GM21360 (cell line): ENCODE measurements around the gene EVI2A.
"Not testable (repeated sequence)": the region's sequence is repeated elsewhere in the genome, so short reads cannot be mapped to it uniquely, and the experiment has no call there.

Experiments used
- ATAC-seq: cut with Tn5 transposase; IDR thresholded peaks from one replicate; pipeline ENCODE4 v1.9.1; 2021; ENCODE audit warnings: mild to moderate bottlenecking, moderate library complexity; ENCODE audit not compliant: unreplicated experiment

Gene EVI2A

DNA sequence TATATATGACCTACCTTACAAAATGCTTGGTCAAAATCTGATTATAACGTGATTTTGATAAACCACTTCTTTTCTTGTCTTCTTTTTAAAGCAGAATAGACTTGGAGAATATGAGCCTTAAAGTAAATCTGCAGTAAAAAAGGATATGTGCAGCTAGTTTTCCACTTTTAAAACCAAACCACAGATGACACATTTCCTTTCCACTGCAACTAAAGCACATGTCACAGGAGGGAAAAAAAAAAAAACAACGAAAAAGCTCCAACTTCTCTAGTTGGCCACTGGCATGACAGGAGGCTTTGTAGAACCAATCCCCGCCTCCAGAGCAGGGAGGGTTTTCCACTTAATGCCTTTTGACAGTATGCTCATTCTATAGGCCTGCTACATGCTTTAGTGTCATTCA lies at the start of gene EVI2A:
Gene EVI2A, minus strand, starts transcription at position 142 of the 400 bp plus-strand sequence. CDS start 2,609 bp downstream, outside the sequence.
- ATAC-seq, result no peak

- ATAC-seq, result no peak
These were observed 47.8 kb upstream of the EVI2A start for GRCh38 chr17:31369266-31369665.

DNA sequence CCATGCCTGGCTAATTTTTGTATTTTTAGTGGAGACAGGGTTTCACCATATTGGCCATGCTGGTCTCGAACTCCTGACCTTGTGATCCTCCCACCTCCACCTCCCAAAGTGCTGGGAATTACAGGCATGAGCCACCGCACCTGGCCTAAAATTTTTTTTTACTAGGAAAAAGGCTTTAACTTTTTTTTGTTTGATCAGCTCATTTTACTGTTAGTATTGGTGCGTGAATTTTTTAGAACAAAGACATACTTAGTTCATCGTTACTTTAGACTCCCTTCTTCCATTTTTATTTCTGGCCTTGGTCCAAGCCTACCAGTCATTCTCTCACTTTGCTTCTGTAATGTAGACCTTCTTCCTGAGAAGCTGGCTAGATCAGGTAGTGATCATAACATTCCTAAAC lies 44.7 kb upstream of the EVI2A start:
- no peak for ATAC-seq

GRCh38 chr17:31364012-31364411 lies 42.6 kb upstream of the EVI2A start:
- ATAC-seq, result no peak

- no peak for ATAC-seq
These were observed 36.5 kb upstream of the EVI2A start for GRCh38 chr17:31357839-31358394.

- ATAC-seq, result no peak
These were observed 35.7 kb upstream of the EVI2A start for GRCh38 chr17:31357091-31357490.

DNA sequence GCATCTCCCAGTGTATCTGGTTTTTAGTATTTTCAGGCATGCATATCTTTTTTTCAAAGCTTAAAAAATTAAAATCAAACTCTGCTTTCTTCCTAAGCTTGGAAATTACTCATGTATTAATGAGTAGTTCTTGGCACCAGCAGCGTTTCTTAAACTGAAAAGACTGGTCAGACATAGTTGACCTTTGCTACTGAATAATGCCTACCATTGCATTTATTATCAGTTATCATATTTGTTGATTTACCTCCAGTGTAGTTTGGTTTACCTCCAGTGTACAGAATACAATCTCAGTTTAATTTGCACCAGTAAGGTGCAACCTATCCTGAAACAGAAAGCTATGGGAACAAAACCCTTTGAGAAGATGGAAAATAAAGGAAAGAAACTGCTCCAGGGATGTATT lies 34.5 kb upstream of the EVI2A start:
- ATAC-seq, result no peak

DNA sequence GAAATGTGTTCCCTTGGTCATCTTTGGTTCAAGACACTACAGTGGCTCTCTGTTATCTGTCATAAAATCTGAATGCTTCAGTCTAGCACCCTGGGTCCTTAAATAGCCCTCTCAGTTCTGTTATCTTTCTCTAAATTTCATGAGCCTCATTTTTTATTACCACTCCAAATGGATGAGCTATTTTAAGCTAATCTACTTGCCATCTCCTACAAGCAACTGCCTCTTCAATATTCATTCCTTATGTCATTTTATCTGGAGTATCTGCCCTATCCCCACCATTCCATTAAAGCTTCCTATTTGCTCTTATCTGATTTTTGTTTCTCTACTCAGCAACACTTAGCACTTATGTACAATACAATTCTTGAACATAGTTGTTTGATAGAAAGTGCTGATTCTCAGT lies 28.0 kb upstream of the EVI2A start:
- ATAC-seq, result no peak

- not testable (repeated sequence) for ATAC-seq
These were observed 23.8 kb upstream of the EVI2A start for GRCh38 chr17:31345191-31345747.

DNA sequence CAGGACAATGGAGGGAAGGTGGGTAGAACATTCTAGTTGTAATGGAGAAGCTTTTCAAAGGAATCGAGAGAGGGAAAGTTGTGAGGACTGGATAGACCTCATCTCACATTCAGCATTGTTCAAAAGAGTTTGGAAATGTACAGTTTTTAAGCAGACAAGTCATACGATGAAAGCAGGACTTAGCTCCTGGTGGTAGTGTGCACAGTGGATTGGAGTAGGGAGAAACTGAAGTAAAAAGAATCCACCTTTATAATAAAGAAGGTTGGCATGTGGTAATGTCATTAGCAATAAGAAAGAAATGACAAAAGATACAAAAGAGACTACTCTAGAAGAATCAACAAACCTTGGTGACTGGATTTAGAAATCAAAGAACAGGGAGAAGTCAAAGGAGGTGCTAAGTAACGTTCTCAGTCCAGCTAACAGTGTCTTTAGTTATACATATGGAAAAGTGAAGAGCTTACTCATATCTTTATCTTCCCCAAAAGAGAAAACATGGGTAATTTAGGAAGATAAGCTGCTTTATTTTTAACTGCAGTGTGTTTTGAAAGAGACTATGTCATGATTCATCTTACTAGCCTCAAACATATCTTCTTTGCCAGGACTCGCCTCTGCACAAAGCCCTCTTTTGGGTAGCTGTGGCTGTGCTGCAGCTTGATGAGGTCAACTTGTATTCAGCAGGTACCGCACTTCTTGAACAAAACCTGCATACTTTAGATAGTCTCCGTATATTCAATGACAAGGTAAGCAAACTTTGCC lies 18.7 kb upstream of the EVI2A start:
- ATAC-seq, result no peak

GRCh38 chr17:31329221-31329620 lies 7.8 kb upstream of the EVI2A start:
- no peak for ATAC-seq

DNA sequence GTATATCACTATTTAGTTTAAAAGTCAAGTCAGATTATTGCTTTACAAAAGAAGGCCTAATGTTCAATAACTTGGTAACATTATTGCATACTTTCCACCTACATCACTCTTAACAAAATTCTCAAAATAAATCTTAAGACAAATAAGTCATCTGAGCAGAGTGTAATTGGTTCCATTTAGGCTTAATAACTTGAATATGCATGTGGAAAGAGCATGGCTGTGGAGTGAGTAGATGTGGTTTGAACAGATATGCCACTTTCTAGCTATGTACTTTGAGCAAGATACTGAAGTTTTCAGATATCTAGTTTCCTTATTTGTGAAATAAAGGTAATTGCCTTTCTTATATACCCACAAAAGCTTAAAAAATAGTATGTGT lies 6.7 kb upstream of the EVI2A start:
- ATAC-seq, result no peak

- no peak for ATAC-seq
These were observed 6.2 kb upstream of the EVI2A start for GRCh38 chr17:31327534-31328159.

DNA sequence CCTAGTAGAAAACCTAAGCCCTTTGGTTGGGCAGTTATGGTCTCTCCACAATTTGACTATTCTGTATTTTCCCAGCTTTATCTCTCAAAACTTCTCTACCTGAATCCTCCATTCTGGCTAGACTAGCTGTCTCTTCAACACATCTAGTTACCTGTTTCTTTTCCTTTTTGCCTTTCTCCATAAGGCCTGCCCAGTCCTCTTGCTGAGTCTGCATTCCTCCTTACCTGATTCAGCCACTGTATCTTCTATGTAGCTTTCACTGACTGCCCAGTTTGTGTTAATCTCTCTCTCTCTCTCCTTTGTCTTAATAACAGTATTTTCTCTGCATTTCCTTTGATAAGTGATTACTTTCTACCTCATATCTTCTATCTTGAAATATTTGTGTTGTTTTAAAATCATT lies 2.1 kb upstream of the EVI2A start:
- no peak for ATAC-seq

DNA sequence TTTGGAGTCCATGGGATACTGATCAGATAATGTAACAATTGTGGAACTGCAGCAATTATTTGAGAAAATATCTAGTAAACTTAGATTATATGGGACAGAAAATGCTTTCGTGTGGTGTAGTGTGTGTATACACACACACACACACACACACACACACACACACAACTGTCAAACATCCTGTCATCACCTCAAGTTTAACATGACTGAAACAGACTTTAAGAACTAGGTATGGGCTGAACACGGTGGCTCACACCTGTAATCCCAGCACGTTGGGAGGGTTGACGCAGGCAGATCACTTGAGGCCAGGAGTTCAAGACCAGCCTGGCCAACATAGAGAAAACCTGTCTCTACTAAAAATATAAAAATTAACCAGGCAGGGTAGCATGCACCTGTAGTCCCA lies 544 bp upstream of the EVI2A start:
- no peak for ATAC-seq

DNA sequence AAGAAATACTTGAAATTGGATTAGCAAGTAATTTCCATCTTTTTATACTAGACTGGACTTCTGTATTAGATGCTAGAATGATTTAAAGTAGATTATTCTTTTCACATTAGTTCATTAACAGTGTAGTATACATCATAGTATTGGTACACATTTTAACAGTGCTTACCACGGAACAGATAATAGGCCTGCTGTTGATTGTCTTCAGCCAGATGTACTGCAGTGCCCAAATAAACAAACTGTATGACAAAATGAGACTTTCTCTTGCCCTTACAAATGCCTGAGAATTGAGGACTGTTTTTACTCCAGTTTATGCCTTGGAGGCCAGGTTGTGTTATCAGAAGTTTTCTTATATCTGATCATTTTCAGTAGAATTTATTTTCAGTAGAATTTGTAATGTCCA lies 631 bp downstream of the EVI2A start:
- no peak for ATAC-seq

- no peak for ATAC-seq
These were observed 1.2 kb downstream of the EVI2A start for GRCh38 chr17:31320241-31320640.

DNA sequence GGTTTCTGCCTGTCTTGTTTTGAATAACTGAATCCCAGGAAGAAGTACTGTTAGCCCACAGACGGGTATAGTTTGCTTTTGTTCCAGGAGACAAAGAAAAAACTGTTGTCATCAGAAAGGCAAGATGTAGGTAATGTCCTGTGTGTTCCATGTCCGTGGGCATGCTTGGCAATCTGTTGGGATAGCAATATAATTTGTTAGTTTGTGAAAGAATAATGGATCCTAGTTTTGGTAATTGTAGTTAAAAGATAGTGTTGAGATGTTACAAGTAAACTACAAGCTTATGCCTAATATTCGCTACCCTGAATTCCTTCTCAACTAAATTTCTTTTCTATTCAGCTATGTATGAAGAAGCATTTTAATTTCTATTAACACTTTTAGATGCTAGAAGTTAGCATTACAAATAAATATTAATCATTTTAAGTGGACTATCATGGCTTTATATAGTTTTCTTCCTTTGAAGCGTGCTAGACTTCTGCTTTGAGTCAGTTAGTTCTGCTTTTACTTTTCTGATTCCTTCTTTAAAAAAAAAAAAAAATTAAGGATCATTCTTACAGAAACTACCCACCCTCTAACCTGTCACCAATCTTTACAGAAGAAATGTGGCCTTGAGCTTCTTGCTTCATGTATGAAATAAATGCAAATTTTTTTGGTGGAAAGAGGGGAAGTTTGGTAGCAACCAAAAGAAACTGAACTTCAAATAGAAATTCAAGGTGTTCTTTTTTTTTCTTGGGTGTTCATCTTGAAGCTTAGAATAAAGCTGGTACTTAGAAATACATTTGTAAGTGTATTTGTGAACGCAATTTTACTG lies 2.4 kb downstream of the EVI2A start:
- no peak for ATAC-seq

- no peak for ATAC-seq
These were observed 3.1 kb downstream of the EVI2A start for GRCh38 chr17:31318298-31318801.

- no peak for ATAC-seq
These were observed 6.7 kb downstream of the EVI2A start for GRCh38 chr17:31314782-31315100.
